HG02588 (cell line): ENCODE results near the gene TC2N.
A peak's percentile ranks its signal among the peaks of the same experiment; 100 is the strongest.
"Not testable (repeated sequence)": the region's sequence is repeated elsewhere in the genome, so short reads cannot be mapped to it uniquely, and the experiment has no call there.

Source experiments
- ATAC-seq: cut with Tn5 transposase; IDR thresholded peaks from one replicate; pipeline ENCODE4 v1.9.1; 2021; ENCODE audit warnings: mild to moderate bottlenecking, moderate library complexity; ENCODE audit not compliant: unreplicated experiment

The TC2N gene

DNA sequence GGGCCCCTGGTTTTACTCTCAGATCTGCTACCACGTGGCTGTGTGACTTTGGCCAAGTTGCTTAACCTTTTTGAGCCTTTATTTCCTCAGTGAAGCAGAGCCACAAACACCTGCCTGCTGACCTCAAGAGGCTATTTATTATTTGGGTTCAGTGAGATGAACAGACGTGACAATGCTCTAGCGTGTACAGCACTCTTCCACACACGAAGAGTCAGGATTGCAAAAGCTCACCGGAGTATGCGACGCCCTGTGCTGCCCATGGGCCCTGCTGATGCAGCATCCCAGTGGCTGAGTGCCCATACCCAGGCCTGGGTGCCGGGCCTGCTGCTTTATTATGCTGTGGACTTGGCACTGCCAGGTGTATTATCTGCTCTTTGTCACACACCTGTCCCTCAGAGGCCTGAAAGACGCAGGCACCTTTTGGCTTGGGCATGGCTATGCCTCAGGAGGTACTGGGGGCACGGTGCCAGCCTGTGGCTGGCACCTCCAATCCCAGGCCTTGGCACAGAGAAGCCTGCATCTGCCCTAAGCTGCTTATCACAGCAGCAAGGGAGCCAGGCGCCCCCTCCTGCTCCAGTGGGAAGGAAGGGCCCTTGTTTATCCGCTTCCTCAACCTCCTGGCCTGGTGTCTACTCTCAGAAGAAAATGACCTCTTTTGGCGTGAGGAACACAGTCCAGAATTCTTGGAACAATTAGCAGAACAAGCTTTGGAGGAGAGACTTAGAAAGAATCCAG is 22.3 kb upstream of the TC2N start:
- ATAC-seq: no peak

DNA sequence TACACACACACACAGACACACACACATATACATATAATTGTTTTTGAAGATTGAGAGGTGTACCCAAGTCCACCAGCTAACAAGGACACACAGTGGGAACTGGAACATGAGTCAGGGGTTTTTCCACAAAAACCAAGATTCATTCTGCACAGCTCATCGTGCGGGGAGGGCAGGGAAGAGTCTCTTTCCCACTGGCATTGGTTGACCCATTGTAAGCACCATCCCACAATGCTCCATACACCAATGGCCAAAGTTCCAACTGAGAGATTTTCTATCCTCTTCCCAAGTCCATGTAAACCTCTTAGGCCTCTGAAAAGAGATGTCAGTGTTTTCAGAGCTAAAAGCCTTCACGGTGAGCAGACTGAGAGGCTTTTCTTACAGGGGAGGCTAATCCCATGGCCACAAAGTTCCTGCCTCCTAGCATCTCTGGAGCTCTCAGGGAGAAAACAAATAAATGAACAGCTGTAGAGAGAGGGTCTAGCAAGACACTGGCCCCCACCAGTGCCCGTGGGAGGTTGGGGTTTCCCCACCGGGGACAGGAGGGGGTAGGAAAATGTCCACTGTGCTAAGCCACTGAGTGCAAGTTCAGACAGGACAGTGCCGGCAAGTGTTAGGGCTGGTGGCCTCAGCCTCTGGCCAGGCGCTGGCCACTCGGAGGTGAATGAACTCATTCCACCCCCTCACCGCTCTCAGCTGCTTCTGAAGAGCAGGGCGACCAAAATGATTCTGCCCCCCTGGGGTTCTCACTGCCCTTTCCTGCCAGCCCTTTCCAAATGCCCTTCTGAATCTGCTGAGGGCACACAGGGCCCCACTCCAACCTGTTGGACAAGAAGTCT is 21.5 kb upstream of the TC2N start:
- no peak for ATAC-seq

DNA sequence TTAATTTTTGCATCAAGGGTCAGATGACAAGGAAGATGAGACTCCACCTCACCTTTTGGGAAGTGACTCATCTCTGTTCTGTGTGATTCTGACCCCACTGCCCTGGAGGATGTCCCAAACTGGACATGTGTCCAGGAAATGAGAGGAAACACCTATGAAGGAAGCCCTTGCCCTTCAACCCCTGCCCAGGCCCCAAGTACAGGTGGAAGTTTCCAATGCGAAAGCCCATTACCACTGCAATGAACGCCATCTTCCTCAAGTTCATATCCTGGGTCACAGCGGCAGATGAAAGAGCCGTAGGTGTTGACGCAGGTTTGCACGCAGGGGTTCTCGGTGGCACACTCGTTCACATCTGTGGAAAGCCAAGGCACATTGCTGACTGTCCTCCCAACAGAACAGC is 19.6 kb upstream of the TC2N start:
- ATAC-seq: no peak

DNA sequence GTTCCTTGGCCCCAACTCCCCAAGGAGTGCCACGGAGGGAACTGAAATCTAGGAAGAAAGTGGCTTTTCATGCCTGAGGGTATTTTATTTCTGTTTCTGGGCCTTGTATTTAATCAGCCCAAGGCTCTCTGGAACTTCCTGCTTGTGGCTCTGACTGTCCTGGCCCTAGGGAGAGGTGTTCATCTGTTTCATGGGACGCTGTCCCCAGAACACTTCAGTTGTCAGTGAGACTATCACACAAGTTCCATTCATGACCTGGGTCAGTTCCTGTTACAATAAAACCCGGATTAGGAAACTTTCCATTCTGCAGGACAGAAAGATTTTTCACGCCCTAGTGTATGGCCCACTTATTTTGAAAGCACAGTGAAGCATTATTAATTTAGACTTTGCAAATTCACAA is 18.5 kb upstream of the TC2N start:
- ATAC-seq: no peak

DNA sequence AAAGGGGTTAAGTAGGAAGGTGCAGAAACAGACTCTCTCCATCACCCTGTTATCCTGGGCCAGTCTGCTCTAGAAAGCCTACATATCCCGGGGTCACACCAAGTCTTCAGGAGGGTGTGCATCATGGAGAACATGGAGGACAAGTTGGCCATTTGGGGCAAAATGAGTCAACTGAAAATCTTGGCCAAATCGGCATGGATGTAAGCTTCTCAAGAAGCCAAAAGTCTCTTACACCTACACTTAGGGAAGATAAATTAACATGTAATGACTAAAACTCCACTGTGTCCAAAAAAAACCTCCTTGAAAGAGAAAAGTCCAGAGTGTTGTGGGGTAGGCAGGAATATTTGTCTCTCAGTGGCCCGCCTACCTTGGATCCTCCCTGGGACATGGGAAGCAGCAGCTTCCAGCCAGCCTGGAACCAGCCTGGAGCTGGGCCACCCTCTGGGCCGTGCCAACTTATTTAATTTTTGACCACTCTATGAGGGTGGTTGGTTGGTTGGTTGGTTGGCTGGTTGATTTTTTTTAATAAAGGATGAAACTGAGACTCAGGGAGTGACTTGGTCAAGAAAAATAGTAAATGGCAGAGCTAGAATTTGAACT is 17.9 kb upstream of the TC2N start:
- no peak for ATAC-seq

DNA sequence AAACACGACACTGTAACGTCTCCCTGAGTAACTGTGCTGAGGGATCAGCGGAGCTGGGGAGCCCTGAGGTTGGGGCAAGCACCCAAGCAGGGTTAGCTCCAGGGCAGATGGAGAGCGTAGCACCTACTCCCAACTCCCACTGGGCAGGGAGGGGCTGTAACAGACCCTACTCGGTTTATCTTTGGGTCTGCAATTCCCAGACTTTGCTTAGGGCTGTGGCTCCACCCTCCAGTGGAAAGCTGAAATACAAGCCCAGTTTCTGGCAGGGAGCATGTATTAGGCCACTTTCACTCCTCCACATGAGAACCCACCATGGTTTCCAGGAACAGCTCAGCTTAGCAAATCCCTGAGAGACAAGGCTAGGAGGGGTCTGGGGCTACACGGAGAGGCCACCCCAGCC is 17.3 kb upstream of the TC2N start:
- no peak for ATAC-seq

DNA sequence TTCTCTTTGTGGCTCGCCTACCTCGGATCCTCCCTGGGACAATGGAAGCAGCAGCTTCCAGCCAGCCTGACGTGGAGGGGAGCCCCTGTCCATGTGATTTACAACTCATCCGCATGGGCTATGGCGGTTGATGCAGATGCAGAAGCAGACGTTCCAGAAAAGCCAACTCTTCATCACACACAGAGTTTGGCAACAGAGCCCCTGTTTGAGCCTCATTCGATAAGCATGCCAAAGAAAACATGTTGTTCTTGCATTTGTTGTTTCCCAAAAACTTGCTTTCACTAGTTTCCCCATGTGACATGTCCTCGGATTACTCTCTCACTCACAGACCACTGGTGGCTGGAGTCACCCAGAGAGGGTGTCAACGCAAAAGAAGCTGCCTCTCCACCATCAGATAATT is 16.4 kb upstream of the TC2N start:
- ATAC-seq: no peak

DNA sequence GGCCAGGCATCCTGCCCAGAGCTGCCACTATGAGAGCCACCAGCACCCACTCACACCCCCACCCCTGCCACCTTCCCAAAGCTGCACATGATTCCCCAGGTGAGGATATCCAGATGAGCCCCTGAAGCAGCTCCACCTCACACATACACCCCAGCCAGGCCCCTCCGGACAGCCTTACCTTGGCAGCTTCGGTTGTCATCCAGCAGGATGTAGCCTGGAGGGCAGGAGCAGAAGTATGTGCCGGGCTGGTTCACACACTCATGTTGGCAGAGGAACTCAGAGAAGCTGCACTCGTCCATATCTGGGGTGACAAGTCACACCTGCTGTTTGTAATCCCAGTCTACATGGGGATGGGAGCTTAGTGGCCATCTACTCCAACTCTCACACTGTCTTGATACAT is 15.4 kb upstream of the TC2N start:
- ATAC-seq: no peak

DNA sequence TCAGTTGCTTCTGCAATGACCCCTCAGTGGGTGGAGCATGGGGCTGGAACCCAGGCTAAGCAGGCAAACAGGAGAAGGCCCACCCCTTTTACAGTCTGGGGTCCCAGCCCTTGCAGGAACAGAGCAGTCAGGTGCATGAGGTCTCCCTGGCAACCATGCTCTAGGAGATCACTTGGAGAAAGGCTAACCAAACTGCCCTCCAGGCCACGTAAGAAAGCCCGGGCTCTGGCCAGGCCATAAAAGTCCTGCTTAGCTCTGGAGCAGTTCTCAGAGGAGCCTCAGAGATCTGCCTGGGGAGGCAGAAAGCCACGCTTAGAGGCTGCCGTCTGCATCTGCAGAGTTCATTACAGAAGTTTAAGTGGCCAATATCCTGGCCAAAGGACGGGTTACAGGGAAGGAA is 15.0 kb upstream of the TC2N start:
- ATAC-seq: no peak

DNA sequence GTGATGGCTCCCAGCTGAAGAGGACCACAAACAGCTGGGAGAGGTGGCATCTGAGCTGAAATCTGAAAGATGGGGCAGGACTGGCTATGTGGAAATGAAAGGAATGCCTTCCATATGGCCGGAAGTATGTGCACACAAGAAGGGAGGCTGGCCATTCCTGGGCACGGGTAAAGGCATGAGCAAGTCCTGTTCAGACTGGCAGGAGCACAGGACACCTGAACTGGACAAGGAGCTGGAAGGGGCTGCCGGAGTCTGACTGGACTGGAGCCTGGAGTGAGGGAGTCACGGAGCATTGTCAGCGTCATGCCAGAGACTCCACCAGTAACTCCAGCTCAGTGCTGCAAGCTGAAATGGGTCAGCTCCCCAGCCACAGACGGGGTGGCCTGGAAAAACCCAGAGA is 11.9 kb upstream of the TC2N start:
- ATAC-seq: no peak

DNA sequence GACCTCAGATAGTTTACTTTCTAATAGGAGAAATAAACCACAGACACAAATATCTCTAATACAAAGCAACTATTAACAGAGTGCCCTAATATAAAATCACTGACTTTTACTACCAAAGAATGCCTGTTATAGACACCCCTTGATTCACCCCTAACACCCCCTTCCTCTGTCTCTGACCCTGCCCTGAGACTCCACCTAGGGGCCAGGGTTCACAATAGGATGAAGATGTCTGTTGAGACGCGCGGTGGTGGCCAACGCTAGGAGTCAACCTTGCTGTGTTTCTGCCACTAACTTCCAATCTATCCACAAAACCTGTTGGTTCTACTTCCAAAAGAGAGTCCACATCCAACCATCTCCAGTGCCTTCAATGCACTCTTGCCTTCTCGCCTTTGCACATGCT is 10.9 kb upstream of the TC2N start:
- no peak for ATAC-seq

DNA sequence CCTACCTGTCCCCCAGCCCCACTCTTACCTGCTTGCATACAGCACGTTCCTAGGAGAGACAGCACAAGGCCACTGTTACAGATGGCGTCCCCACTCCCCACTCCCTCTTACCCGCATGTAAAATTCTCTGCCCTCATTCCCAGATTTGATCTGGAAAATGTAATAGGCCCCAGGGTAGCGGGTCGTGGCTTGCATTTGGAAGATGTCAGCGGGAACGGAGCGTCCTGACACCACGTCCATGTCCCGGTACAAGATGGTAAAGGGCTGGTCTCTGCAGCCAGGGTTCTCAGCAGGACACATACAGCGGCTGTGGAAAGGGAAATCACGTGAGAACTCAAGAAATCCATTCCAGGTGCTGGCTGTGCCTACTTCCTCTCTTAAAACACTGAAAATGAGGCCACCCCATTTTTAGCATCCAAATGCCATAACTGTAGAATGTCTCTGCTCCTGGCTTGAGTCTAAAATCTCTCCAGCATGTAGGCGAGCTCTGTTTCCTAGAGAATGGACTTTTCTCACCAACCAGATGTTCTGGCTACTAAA is 10.1 kb upstream of the TC2N start:
- no peak for ATAC-seq

DNA sequence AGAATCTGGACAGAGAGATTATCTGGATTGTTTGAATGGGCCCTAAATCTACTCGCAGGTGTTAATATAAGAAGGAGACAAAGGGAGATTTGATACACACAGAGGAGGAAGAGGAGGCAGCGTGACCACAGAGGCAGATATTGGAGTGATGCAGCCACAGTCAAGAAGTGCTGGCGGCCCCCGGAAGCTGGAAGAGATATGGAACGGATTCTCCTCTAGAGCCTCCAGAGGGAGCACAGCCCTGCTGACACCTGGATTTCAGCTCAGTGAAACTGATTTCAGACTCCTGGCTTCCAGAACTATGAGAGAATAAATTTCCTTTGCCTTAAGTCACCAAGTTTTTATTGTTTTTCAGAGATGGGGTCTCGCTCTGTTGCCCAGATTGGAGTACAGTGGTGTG is 9.2 kb upstream of the TC2N start:
- ATAC-seq: no peak

DNA sequence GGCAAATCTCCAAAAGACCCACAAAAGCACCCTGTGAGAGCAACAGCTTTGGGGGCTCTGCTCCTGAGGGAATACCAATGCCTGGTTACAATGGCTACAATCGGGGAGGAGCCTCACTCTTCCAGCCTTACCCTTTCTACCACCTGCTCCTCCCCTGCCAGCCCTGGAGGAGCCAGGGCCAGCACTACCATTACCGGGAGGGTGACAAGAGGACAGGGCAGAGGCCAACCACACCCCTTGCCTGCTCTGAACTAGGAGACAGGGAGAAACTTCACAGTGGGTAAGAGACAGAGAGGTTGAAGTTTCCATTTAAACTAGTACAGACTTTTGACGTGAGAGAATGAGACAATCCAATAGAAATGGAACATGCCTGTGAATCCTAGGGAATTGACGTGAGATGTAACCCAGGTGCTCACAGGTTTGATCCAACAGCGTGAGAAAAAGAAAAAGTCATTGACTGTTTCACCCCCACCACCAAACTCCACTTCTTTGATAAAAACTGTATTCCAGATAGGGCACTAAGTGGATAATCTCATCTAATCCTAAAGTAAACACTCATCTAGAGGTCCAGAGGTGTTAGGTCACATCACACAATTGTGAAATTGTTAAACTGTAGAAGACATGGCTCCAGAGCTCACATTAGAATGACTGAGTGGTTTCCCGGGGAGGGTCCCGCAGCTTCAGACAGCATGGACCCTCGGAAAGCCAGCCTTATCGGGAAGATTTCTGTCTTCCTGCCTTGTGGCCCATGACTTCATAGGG is 8.4 kb upstream of the TC2N start:
- ATAC-seq: no peak

DNA sequence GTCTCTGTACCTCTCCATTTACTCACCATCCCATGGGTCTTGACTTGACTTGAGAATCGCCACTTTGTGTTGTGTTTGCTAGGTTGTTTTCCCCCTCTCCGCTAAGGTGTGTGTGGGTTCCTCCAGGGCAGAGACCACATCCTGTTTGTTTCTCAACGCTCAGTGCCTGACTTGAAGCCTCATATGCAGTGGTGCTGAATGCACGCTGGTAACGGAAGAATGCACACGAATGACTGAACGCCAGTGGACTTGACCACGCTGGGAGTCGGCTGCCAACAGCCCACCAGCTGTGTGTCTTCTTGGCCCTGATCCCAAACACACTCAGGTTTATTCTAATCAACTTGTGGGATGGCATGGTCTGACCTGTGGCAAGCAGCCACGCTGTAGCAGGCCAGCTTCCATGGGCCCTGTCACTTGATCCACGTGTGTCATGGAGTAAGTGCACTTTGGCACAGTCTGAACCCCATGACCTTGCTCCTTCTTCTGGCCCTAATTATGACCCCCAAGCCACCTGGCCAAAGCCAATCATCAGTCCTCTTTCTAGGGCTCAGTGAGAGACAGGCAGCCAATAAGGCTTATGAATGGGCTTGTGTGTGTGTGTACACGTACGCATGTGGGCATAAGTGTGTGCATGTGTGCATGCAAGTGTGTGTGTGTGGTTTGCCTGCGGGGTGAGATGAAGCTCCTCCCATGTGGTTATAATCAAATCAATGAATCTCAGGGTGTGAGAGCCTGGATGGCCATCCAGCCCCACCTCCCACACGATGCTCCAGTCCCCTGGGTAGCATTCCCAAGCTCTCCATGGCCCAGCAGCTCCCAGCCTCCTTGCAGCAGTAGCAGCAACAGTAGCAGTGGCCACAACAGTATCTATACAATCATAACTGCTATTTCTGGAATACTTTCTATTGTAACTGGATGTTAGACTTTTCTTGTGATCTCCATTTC is 6.4 kb upstream of the TC2N start:
- peak; percentile 70 for ATAC-seq

DNA sequence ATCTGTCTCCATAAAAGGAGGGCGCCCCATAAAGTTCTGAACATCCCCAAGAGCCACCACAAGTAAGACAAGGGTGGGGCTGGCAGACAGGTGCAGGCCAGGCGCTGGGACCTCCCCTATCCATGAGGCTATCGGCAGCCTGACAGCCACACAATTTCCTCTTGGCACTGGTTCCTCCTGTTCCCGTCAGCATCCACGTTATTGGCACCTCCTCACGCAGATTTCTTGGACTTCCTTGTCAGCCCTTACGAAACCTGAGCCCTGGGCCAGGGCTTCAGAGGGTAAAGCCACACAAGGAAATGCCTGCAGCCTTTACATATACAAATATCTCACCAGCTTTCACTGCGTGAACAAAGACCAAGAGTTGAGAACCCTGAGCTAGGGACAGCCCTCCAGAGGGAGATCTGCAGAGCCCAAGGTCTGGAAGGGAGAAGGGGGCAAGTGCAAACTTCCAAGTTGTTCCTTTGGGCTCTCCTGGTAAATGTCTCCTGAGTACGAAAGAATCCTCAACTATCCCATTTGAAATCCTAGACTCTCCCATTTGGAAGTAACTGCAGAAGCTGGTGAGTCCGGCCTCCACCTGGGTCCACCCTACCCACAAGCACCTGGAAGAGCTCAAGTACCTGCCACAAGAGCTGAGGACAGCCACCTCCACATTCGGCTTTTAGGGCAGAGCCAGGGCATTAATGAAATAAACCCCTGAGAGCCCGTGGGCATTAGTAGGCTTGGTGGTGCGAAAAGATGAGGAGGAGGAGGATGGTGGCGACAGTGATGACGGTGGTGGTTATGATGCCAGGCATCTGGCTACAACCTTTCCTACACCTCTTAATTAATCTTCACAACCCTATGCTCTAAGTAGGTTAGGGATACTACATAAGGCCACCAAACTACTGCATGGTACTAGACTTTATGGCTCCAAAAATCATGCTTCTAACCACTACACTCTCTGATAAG is 5.5 kb upstream of the TC2N start:
- ATAC-seq: peak; percentile 20

DNA sequence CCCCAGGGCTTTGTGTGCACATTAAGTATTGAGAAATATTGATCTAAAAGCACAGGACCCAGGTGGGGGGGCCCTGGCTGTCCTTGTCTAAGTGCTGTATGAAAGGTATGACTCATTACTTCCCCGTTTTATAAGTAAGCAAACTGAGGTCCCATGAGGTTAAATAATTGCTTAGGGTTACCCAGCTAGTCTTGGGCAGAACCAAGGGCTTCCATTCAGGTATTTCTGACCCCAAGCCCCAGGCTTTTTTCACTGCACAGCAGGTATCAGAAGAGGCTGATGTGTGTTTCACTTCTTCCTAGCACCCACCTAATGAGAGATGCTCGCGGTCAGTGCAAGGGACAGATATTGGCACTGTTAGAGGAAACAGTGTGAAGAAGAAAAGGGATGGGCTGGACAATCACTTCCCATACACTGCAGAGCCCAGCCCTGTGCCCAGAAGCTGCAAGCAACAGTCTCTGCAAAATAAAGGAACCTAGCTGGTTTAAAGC is 4.7 kb upstream of the TC2N start:
- peak; percentile 42 for ATAC-seq

DNA sequence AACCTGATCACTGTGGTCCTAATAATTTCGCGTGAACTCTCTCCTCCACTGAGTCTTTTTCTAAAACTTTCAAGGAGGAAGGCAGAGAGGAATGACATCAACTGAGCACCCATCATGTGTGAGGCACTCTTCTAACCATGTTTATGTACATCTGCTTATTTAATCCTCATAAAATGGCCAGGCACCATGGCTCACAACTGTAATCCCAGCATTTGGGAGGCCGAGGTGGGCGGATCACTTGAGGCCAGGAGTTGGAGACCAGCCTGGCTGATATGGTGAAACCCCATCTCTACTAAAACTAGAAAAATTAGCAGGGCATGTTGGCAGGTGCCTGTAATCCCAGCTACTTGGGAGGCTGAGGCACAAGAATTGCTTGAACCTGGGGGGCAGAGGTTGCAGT is 4.1 kb upstream of the TC2N start:
- ATAC-seq: not testable (repeated sequence)

DNA sequence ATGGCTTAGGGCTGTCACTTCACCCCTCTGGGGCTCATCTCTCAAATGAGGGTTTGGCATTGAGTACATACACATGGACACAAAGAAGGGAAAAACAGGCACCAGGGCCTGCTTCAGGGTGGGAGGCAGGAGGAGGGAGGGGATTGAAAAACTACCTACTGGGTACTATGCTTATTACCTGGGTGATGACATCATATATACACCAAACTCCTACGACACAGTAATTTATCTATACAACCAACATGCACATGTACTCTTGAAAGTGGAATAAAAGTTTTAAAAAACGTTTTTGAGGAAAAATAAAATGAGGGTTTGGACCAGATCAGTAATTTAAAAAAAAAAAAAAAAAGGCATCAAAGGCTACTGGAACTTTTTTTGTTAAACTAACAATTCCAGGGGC is 3.6 kb upstream of the TC2N start:
- ATAC-seq: no peak
